OCI-LY1 (cell line): Measurements from ENCODE around the gene MAT2A.

ENCODE experiments used
- H2AFZ ChIP-seq: fragments of 200-600 bp; sonication (generic), shearing (Covaris generic); 2 replicates; pipeline ENCODE4 v1.6.0; 2014; ENCODE audit warnings: antibody characterized with exemption, mild to moderate bottlenecking, low read length
- H3F3A ChIP-seq: fragments of 200-600 bp; sonication (generic), shearing (Covaris generic); 2 replicates; pipeline ENCODE4 v1.6.0; 2014; ENCODE audit warnings: mild to moderate bottlenecking, antibody characterized with exemption, low read length, moderate library complexity; ENCODE audit not compliant: insufficient read depth
- H3K27ac ChIP-seq: fragments of 200-600 bp; sonication (generic); 2 replicates; pipeline ENCODE4 v1.5.1; 2014; ENCODE audit warnings: low read length, mixed run types, mild to moderate bottlenecking, low read depth; ENCODE audit not compliant: poor library complexity, severe bottlenecking
- H3K27me3 ChIP-seq: fragments of 200-600 bp; sonication (generic); 2 replicates; pipeline ENCODE4 v1.6.0; 2014; ENCODE audit warnings: antibody characterized with exemption, mild to moderate bottlenecking, low read length, moderate library complexity; ENCODE audit not compliant: insufficient read depth
- H3K36me3 ChIP-seq: fragments of 200-600 bp; sonication (generic); 2 replicates; pipeline ENCODE4 v1.6.1; 2014; ENCODE audit warnings: mild to moderate bottlenecking, antibody characterized with exemption, low read length, moderate library complexity, mixed read lengths; ENCODE audit not compliant: insufficient read depth
- H3K4me1 ChIP-seq: fragments of 200-600 bp; sonication (generic); 2 replicates; pipeline ENCODE4 v1.5.1; 2014; ENCODE audit warnings: mild to moderate bottlenecking, low read length, moderate library complexity; ENCODE audit not compliant: insufficient read depth, severe bottlenecking
- H3K4me2 ChIP-seq: fragments of 200-600 bp; sonication (generic), shearing (Covaris generic); 2 replicates; pipeline ENCODE4 v1.6.1; 2014; ENCODE audit warnings: low read length
- H3K4me3 ChIP-seq: fragments of 200-600 bp; sonication (generic); 2 replicates; pipeline ENCODE4 v1.5.1; 2014; ENCODE audit warnings: low read length, low read depth, mild to moderate bottlenecking, mixed read lengths; ENCODE audit not compliant: poor library complexity, severe bottlenecking
- H3K79me2 ChIP-seq: fragments of 200-600 bp; shearing (Covaris generic); 2 replicates; pipeline ENCODE4 v1.6.1; 2016; ENCODE audit warnings: mixed run types, low read length, mixed read lengths; ENCODE audit not compliant: insufficient read depth
- H3K9ac ChIP-seq: fragments of 200-600 bp; sonication (generic), shearing (Covaris generic); 2 replicates; pipeline ENCODE4 v1.6.1; 2014; ENCODE audit warnings: mild to moderate bottlenecking, low read length, mixed read lengths
- H3K9me2 ChIP-seq: fragments of 200-600 bp; sonication (generic), shearing (Covaris generic); 2 replicates; pipeline ENCODE4 v1.6.1; 2014; ENCODE audit warnings: low read depth, mild to moderate bottlenecking, low read length, mixed read lengths
- H3K9me3 ChIP-seq: fragments of 200-600 bp; shearing (Covaris generic); 2 replicates; pipeline ENCODE4 v1.6.1; 2014; ENCODE audit warnings: low read length, mixed read lengths
- H4K20me1 ChIP-seq: fragments of 200-600 bp; sonication (generic), shearing (Covaris generic); 2 replicates; pipeline ENCODE4 v1.6.0; 2016; ENCODE audit warnings: mild to moderate bottlenecking, low read length; ENCODE audit not compliant: insufficient read depth
- CTCF ChIP-seq: fragments of 200-600 bp; sonication (generic), shearing (Covaris generic); IDR thresholded peaks from 2 replicates; pipeline ENCODE4 v1.5.1; 2017; ENCODE audit warnings: mild to moderate bottlenecking, antibody characterized with exemption, low read length, moderate library complexity, mixed read lengths
- EZH2 ChIP-seq: fragments of 200-600 bp; sonication (generic), shearing (Covaris generic); IDR thresholded peaks from 2 replicates; pipeline ENCODE4 v1.8.0; 2017; ENCODE audit warnings: borderline replicate concordance, mixed run types, mild to moderate bottlenecking, antibody characterized with exemption, low read length, moderate library complexity, mixed read lengths

The MAT2A gene

GRCh38 chr2:85561280-85562212 is 22.6 kb downstream of the MAT2A start, which contains the start of gene GGCX:
GGCX (minus strand) TSS chr2:85561493; CDS start chr2:85561428, 65 bp downstream.
- H3K9me3 ChIP-seq, result no peaks in the 10 kb centered on the region
- no peaks in the 10 kb centered on the region for H3K27me3 ChIP-seq
- H3K27ac ChIP-seq, result peak within 1 kb of the TSS; percentile 68
- no peaks in the 10 kb centered on the region for H3F3A ChIP-seq
- TF ChIP-seq EZH2 (no peak), CTCF (no peak)
- peaks cover 3% of the 10 kb centered on the region; the same call in 1 of the 2 replicates for H3K36me3 ChIP-seq
- peaks cover 25% of the 10 kb centered on the region for H3K4me1 ChIP-seq
- H3K9ac ChIP-seq, result peak within 1 kb of the TSS; percentile 77
- no peak within 1 kb of the TSS for H2AFZ ChIP-seq
- no peaks in the 10 kb centered on the region for H4K20me1 ChIP-seq
- peak within 1 kb of the TSS; percentile 71 for H3K4me3 ChIP-seq
- H3K9me2 ChIP-seq, result no peaks in the 10 kb centered on the region
- peaks cover 12% of the 10 kb centered on the region for H3K79me2 ChIP-seq
- peak within 1 kb of the TSS; percentile 79 for H3K4me2 ChIP-seq

GRCh38 chr2:85564144-85564563 is 25.2 kb downstream of the MAT2A start:
- H2AFZ ChIP-seq, result no peak overlapping the region

GRCh38 chr2:85566265-85566664 is 27.3 kb downstream of the MAT2A start:
- no peaks in the 10 kb centered on the region for H3K9me2 ChIP-seq
- no peaks in the 10 kb centered on the region for H3K9me3 ChIP-seq
- H3K9ac ChIP-seq, result no peak overlapping the region
- no peaks in the 10 kb centered on the region for H3K36me3 ChIP-seq
- no peak overlapping the region for H3K27ac ChIP-seq
- H3K79me2 ChIP-seq, result no peaks in the 10 kb centered on the region
- peaks cover 11% of the 10 kb centered on the region for H3K4me1 ChIP-seq
- no peak overlapping the region for H3K4me2 ChIP-seq
- no peaks in the 10 kb centered on the region for H3K27me3 ChIP-seq
- H2AFZ ChIP-seq, result no peak overlapping the region
- no peak for TF ChIP-seq CTCF
- H4K20me1 ChIP-seq, result no peaks in the 10 kb centered on the region
- H3K4me3 ChIP-seq, result no peak overlapping the region
- H3F3A ChIP-seq, result no peaks in the 10 kb centered on the region; the same call in 1 of the 2 replicates

More at GRCh38 chr2:85564144-85564563, 25.2 kb downstream of the MAT2A start:
- no peaks in the 10 kb centered on the region for H3K9me2 ChIP-seq
- peaks cover 25% of the 10 kb centered on the region for H3K4me1 ChIP-seq
- no peaks in the 10 kb centered on the region for H3K9me3 ChIP-seq
- no peak overlapping the region for H3K4me2 ChIP-seq
- no peaks in the 10 kb centered on the region for H3F3A ChIP-seq
- peaks cover 12% of the 10 kb centered on the region for H3K79me2 ChIP-seq
- no peak for TF ChIP-seq CTCF
- no peak overlapping the region for H3K4me3 ChIP-seq
- no peak overlapping the region for H3K27ac ChIP-seq
- no peaks in the 10 kb centered on the region for H3K27me3 ChIP-seq
- no peaks in the 10 kb centered on the region for H4K20me1 ChIP-seq
- H3K36me3 ChIP-seq, result no peaks in the 10 kb centered on the region
- no peak overlapping the region for H3K9ac ChIP-seq
